HG03103 (cell line): ENCODE data around the gene TSSK2.

ENCODE experiments used
- ATAC-seq: cut with Tn5 transposase; IDR thresholded peaks from one replicate; pipeline ENCODE4 v1.9.1; 2021; ENCODE audit warnings: low read depth; ENCODE audit not compliant: unreplicated experiment

The TSSK2 gene

DNA sequence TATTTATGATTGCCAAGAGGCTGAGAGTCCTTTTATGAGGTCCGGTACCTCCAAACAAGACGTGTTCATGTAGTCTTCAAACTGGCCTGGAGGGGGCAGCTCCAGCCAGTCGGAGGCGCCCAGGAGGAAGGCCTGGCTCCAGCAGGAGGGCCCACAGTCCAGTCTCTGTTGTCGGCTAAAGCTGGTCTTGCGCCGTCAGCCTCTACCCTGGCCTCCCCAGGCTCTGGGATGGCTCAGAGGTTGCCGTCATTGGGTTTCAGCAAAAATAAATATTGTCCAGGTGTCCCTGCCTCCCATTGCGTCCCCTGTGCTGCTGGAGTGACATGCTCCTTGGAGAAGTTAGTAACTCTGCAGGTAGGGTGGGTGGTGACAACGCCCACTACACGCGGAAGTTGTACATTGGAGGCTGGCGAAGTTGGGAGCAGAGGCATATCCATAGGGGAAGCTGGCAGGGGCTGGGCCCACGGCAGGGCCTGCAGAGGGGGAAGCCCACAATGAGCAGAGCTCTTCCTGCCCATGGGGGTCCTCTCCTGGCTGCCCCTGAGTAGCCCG lies 48.5 kb downstream of the TSSK2 start:
- ATAC-seq, result no peak

DNA sequence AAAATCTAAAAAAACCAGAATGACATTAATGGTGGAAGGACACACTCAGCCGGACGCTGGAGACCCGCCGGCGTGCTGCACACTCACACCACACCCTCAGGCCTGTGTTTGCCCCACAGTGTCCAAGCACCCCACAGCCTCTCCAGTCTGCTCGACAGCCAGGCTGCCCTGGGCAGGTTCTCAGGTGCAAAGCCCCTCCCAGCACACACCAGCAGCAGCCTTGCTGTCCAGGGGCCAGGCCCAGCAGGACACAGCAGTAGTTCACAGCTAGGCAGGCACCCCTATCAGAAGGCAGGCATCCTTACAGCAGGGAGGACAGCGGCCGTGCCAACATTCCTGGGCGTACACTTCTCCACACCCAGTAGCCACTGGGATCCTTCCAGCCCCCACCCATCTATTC lies 49.1 kb downstream of the TSSK2 start:
- no peak for ATAC-seq

DNA sequence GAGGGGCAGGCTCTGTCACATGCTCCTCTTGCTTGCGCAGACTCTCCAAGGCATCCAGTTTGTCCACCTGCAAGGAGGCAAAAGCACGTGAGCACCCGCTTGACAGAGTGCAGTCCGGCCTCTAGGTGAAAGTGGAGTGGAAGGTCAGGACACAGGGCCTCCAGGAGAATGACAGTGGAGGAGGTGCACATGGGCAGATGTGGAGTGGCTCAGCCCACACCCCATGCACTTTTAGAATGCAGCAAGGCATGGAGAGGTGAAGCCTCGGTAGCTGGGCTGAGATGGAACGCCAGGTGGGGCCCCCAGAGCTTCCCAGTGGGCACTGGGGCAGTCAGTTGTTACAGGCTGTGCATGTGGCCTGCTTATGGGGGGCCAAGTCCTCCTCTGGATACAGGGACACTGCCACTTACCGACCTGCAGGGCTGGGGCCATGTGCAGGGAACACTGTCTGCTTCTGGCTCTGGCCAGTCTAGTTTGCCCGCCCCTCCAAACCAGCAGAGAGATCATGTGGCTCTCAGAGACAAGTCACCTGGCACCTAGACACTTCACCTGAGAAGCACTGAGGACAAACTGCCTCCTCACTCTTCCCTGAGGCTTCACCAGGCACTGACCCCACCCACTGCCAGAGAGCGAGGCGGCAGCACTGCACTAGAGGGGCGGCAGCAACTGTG lies 49.8 kb downstream of the TSSK2 start:
- no peak for ATAC-seq

DNA sequence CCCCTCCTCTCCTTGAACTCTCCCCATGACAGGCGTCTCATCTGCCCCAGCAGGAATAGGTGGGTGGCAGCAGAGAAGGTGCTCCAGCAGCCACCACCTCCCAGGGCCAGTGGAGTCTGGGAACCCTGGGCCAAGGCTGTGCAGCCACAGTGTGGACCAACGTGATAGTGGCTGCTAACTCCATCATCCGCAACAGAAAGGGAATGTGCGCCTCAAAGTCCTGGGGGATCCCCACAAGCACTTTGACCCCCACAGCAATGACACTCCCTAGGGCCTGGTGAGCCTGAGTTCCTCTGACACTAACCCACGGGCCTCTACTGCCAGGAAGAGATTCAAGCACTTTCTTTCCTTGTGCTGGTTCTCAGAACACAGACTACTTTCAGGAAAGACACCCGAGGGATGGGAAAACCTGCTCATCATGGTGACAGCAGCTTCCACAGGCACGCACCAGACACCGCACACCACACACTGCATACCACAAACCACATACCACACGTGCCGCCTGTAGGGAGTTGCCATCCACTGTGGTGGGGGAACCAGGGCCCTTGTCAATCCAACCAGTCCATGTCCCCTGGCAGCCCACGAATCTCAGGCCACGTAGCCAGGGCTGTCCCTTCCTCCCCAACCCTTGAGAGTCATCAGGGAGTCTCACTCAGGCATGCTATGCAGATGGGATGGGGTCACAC lies 50.8 kb downstream of the TSSK2 start:
- no peak for ATAC-seq
